HUES48 (cell line): ENCODE data around the gene UQCRHL.
A peak's percentile ranks its signal among the peaks of the same experiment; 100 is the strongest.
"Not testable (repeated sequence)": the region's sequence is repeated elsewhere in the genome, so short reads cannot be mapped to it uniquely, and the experiment has no call there.

ENCODE experiments used
- H3K27ac ChIP-seq: one replicate; pipeline ENCODE4 v1.7.0; 2013; ENCODE audit warnings: low read depth, low read length, inconsistent platforms
- H3K27me3 ChIP-seq: 2 replicates; pipeline ENCODE4 v1.6.1; 2013; ENCODE audit warnings: mild to moderate bottlenecking, low read length; ENCODE audit not compliant: control insufficient read depth, insufficient read depth
- H3K36me3 ChIP-seq: 2 replicates; pipeline ENCODE4 v1.6.1; 2013; ENCODE audit warnings: low read length; ENCODE audit not compliant: control insufficient read depth, insufficient read depth
- H3K4me1 ChIP-seq: 2 replicates; pipeline ENCODE4 v1.6.1; 2013; ENCODE audit warnings: mild to moderate bottlenecking, low read length; ENCODE audit not compliant: control insufficient read depth, insufficient read depth
- H3K4me3 ChIP-seq: 2 replicates; pipeline ENCODE4 v1.5.1; 2013; ENCODE audit warnings: mild to moderate bottlenecking, low read depth, low read length
- H3K9ac ChIP-seq: 2 replicates; pipeline ENCODE4 v1.6.1; 2013; ENCODE audit warnings: mild to moderate bottlenecking, low read depth, low read length, moderate library complexity
- H3K9me3 ChIP-seq: 2 replicates; pipeline ENCODE4 v1.6.1; 2013; ENCODE audit warnings: low read length; ENCODE audit not compliant: control insufficient read depth, insufficient read depth

The UQCRHL gene

DNA sequence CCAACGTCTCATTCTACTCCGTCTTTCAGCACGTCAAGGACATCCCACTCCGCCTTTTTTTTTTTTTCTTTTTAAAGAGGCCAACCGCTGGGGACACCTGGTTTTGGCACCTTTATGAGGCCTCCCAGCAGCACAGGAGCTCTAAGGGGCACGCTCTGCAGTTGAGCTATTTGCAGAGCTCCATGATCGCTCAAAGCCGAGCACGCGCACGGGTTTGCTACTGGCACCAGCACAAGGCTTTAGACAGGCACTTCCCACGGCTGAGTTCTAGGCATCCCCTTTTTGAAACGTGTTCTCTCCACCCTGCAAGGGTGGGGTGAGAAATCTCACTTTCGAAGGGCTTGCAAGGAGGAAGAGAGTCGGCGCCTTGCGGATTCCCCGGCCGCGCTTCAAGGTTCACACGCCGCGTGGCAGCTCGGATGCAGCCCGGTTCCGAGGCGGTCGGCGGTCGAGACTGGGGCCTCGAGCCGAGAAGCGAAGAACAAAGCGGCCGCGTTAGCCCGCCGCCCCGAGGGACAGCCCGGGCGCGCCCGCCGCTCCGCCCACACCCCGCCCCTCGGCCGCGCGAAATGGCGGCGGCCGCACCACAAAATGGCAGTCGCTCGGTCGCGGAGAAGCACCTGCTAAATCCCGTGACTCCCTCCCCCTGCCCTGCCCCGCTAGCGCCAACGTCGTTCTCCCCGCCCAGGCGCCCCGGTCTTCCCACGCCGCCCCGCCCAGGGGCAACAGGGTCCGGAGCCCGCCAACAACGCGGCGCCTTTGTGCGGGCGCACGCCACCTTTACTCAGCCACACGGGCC lies 27.2 kb upstream of the UQCRHL start:
- H3K9ac ChIP-seq, result peak overlapping the region; percentile 98
- H3K27me3 ChIP-seq, result no peaks in the 10 kb centered on the region
- peak overlapping the region; percentile 87 for H3K4me3 ChIP-seq
- no peaks in the 10 kb centered on the region for H3K36me3 ChIP-seq
- peak overlapping the region; percentile 100 for H3K27ac ChIP-seq
- peaks cover 22% of the 10 kb centered on the region for H3K4me1 ChIP-seq
- H3K9me3 ChIP-seq, result no peaks in the 10 kb centered on the region

- Histone ChIP-seq H3K27me3 (no peaks in the 10 kb centered on the region), H3K9me3 (no peaks in the 10 kb centered on the region), H3K9ac (peak overlapping the region; percentile 98), H3K4me3 (peak overlapping the region; percentile 87), H3K27ac (peak overlapping the region; percentile 100), H3K36me3 (no peaks in the 10 kb centered on the region), H3K4me1 (peaks cover 25% of the 10 kb centered on the region)
These were observed 26.5 kb upstream of the UQCRHL start for GRCh38 chr1:15833842-15834405.

DNA sequence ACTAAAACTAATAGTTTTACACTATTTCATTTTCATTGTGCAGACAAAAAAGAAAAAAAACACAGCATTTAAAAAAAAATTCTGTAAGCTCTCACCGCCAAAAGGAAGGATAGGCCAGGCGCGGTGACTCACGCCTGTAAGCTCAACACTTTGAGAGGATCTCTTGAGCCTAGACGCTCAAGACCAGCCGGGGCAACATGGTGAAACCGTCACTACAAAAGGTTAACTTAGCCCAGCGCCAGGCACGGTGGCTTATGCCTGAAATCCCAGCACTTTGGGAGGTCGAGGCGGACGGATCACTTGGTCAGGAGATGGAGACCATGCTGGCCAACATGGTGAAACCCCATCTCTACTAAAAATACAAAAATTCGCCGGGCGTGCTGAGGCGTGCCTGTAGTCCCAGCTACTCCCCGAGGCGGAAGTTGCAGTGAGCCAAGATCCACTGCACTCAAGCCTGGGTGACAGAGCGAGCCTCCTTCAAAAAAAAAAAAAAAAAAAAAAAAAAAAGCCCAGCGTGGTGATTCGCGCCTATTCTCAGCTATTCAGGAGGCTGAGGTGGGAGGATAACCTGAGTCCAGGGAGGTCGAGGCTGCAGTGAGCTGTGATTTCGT lies 25.7 kb upstream of the UQCRHL start:
- Histone ChIP-seq H3K27me3 (no peaks in the 10 kb centered on the region), H3K36me3 (no peaks in the 10 kb centered on the region), H3K4me1 (peaks cover 25% of the 10 kb centered on the region), H3K4me3 (peak overlapping the region; percentile 87), H3K9me3 (no peaks in the 10 kb centered on the region), H3K27ac (peak overlapping the region; percentile 100), H3K9ac (no peak overlapping the region)

- H3K9ac ChIP-seq, result no peak overlapping the region
- no peaks in the 10 kb centered on the region for H3K9me3 ChIP-seq
- no peak overlapping the region for H3K4me3 ChIP-seq
- peak overlapping the region; percentile 48 for H3K27ac ChIP-seq
- no peaks in the 10 kb centered on the region for H3K27me3 ChIP-seq
- H3K4me1 ChIP-seq, result peaks cover 20% of the 10 kb centered on the region
- no peaks in the 10 kb centered on the region for H3K36me3 ChIP-seq
These were observed 22.8 kb upstream of the UQCRHL start for GRCh38 chr1:15830258-15830657.

DNA sequence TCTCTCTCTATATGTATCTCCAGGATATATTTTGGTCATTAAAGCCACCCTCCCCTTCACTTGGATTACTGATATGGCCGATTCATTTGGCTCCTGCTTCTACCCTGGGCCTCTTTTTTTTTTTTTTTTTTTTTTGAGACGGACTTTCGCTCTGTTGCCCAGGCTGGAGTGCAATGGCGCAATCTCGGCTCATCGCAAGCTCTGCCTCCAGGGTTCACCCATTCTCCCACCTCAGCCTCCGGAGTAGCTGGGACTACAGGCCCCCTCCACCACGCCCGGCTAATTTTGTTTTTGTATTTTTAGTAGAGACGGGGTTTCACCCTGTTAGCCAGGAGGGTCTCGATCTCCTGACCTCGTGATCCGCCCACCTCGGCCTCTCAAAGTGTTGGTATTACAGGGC lies 21.5 kb upstream of the UQCRHL start:
- H3K27me3 ChIP-seq, H3K4me3 ChIP-seq, H3K27ac ChIP-seq, H3K9ac ChIP-seq, H3K9me3 ChIP-seq, H3K36me3 ChIP-seq: not testable (repeated sequence)
- peaks cover 20% of the 10 kb centered on the region for H3K4me1 ChIP-seq

DNA sequence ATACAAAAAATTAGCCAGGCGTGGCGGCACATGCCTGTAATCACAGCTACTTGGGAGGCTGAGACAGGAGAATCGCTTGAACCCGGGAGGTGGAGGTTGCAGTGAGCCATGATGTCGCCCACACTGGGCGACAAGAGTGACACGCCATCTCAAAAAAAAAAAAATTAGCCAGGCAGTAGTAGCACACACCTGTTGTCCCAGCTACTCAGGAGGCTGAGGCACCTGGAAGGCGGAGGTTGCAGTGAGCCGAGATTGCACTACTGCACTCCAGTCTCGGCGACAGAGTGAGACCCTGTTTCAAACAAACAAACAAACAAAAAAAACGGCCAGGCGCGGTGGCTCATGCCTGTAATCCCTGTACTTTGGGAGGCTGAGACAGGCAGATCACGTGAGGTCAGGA lies 20.1 kb upstream of the UQCRHL start:
- H3K9ac ChIP-seq, H3K27me3 ChIP-seq, H3K36me3 ChIP-seq, H3K9me3 ChIP-seq, H3K4me3 ChIP-seq, H3K27ac ChIP-seq: not testable (repeated sequence)
- H3K4me1 ChIP-seq, result peaks cover 17% of the 10 kb centered on the region

DNA sequence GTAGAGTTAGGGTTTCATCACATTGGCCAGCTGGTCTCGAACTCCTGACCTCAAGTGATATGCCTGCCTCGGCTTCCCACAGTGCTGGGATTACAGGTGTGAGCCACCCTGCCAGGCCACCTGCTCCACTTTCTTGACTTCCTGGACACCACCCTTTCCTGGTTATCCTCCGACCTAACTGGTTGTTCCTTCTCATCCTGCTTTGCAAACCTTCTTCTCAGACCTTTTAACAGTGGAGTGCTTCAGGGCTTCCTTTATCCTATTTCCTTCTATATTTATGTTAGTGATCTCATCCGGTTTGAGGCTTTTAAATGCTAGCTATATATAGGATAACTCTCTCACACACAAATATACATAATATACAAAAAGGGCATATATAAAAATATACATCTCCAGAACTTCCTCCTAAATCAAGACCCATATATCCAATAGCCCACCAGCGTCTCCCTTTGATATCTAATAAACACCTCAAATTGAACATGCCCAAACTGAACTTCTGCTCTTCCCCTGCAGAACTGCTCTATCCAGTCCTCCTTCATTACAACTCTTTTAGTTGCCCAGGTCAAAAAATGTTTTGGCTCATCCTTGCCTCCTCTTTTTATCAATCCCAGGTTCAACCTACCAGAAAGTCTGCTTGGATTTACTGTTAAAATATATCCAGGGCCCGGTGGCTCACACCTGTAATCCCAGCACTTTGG lies 19.5 kb upstream of the UQCRHL start:
- Histone ChIP-seq H3K4me1 (peaks cover 17% of the 10 kb centered on the region), H3K27ac (no peak overlapping the region), H3K9me3 (no peaks in the 10 kb centered on the region), H3K4me3 (no peak overlapping the region), H3K36me3 (no peaks in the 10 kb centered on the region), H3K27me3 (no peaks in the 10 kb centered on the region), H3K9ac (no peak overlapping the region)

DNA sequence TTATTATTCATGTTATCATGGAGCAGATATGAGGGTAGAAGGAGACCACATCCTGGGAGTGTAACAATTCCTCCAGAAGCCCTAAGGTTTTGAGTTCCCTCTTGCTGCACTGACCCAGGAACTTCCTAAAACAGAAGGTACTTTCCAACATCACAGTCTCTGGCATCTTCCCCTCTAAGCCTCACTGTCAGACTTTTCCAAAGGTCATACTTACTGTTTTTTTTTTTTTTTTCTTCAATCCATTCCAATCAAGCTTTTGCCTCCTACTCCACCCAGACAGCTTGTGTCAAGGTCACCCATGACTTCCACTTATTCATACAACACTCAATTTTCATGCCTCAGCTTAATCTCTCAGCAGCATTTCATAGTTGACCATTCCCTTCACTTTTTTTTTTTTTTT lies 18.4 kb upstream of the UQCRHL start:
- no peak overlapping the region for H3K27ac ChIP-seq
- no peaks in the 10 kb centered on the region for H3K27me3 ChIP-seq
- no peak overlapping the region for H3K9ac ChIP-seq
- no peaks in the 10 kb centered on the region for H3K9me3 ChIP-seq
- no peaks in the 10 kb centered on the region for H3K36me3 ChIP-seq
- no peak overlapping the region for H3K4me3 ChIP-seq
- H3K4me1 ChIP-seq, result peaks cover 15% of the 10 kb centered on the region

- Histone ChIP-seq H3K4me1 (peaks cover 2% of the 10 kb centered on the region; the same call in 1 of the 2 replicates), H3K9me3 (no peaks in the 10 kb centered on the region), H3K27ac (no peak overlapping the region), H3K27me3 (no peaks in the 10 kb centered on the region), H3K9ac (no peak overlapping the region), H3K36me3 (no peaks in the 10 kb centered on the region), H3K4me3 (no peak overlapping the region)
These were observed 13.0 kb upstream of the UQCRHL start for GRCh38 chr1:15820478-15820877.

DNA sequence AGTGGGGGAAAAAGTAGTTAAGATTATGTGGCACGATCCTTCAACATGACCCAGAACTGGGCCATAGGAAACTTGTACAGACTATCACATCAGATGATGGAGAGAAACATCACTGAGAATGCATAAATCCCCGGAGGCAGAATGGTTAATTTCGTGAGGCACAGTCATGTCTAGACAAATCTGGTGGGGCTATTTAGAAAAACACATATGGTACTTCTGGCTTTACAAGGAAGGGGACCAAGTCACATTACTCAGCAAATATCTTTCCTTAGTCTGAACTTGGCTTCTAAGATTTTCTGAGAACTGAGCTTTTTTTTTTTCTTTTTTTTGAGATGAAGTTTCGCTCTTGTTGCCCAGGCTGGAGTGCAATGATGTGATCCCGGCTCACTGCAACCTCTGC lies 9.2 kb upstream of the UQCRHL start:
- peaks cover 2% of the 10 kb centered on the region; the same call in 1 of the 2 replicates for H3K4me1 ChIP-seq
- no peaks in the 10 kb centered on the region for H3K9me3 ChIP-seq
- no peak overlapping the region for H3K4me3 ChIP-seq
- H3K27ac ChIP-seq, result no peak overlapping the region
- no peaks in the 10 kb centered on the region for H3K36me3 ChIP-seq
- no peaks in the 10 kb centered on the region for H3K27me3 ChIP-seq
- no peak overlapping the region for H3K9ac ChIP-seq

DNA sequence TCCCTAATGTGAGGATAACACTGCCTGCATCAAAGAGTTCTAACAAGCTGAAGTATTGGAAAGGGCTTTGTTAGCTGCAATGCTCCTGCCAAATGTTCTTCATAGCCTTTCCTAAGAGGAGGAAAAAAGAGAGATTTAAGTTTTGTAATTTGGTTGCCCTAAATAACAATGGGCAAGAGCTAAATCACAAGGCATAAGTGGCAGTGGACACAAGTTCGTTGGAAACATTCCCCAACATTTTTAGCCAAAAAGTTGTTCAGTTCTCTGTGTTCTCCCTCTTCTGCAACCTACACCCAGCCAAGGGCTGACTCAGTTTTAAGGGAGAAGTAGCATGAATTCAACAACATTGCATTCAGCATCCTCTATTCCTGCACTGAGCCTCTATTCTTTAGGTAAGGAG lies 2.6 kb upstream of the UQCRHL start:
- Histone ChIP-seq H3K9ac (no peak overlapping the region), H3K9me3 (no peaks in the 10 kb centered on the region), H3K4me3 (no peak overlapping the region), H3K27ac (no peak overlapping the region), H3K4me1 (peaks cover 5% of the 10 kb centered on the region), H3K36me3 (no peaks in the 10 kb centered on the region), H3K27me3 (no peaks in the 10 kb centered on the region)
